Endothelial cell of umbilical vein (primary cell): ENCODE data around the gene RMND1. TPM values are rescaled to one million over a fixed set of nuclear protein-coding genes. Genes with fewer than 3 reads are reported as not detected.

Source experiments
- BruUV-seq: library from RNA; stranded (reverse); fragments of 400-500 nt; replicated peaks from 2 replicates; lab custom pipeline; 2021; lab: Mats Ljungman, UMichigan
- CTCF ChIA-PET: fragments of 300-600, 350-600 bp; sonication (Branson Sonifier 250); formaldehyde crosslinking; loops from one replicate; lab custom pipeline; 2021; ENCODE audit warnings: antibody characterized with exemption, inconsistent platforms; lab: Charles Lee
- POLR2A ChIA-PET: fragments of 300-600, 350-600 bp; sonication (Branson Sonifier 250); formaldehyde crosslinking; loops from one replicate; lab custom pipeline; 2021; ENCODE audit warnings: antibody characterized with exemption, inconsistent platforms; lab: Charles Lee
- DNase-seq: peaks from one replicate; pipeline ENCODE4 v3.0.0-alpha.2; 2011; ENCODE audit warnings: low read depth, low spot score
- FAIRE-seq: peaks from 2 replicates; lab custom pipeline; 2011; peaks lifted over from hg19 to GRCh38; lab: Jason Lieb, UNC
- H2AFZ ChIP-seq: 2 replicates; pipeline ENCODE4 v1.6.0; 2012; ENCODE audit warnings: low read depth, low read length, control low read depth, inconsistent platforms
- H3K27ac ChIP-seq: 2 replicates; pipeline ENCODE4 v1.5.1; 2011; ENCODE audit warnings: low read depth, mild to moderate bottlenecking, control low read depth, low read length, moderate library complexity; ENCODE audit not compliant: insufficient read depth
- H3K27me3 ChIP-seq, 2 experiments: 2 replicates each; pipeline versions ENCODE4 v1.6.0 to v1.6.1; 2011; ENCODE audit warnings: low read length in 2 of 2, mixed read lengths in 1 of 2; ENCODE audit not compliant: control insufficient read depth in 2 of 2, insufficient read depth in 2 of 2
- H3K36me3 ChIP-seq, 2 experiments: 2 replicates in 1 of 2; 3 replicates in 1 of 2; pipeline ENCODE4 v1.5.1; 2011; ENCODE audit warnings: low read length in 2 of 2, mild to moderate bottlenecking in 1 of 2, moderate library complexity in 1 of 2; ENCODE audit not compliant: control insufficient read depth in 2 of 2, insufficient read depth in 2 of 2; ENCODE audit errors: extremely low read depth in 1 of 2
- H3K4me1 ChIP-seq: 3 replicates; pipeline ENCODE4 v1.5.1; 2011; ENCODE audit warnings: mild to moderate bottlenecking, low read length; ENCODE audit not compliant: control insufficient read depth, insufficient read depth; ENCODE audit errors: extremely low read depth
- H3K4me2 ChIP-seq: 2 replicates; pipeline ENCODE4 v1.6.1; 2011; ENCODE audit warnings: low read length, control low read depth, mixed read lengths; ENCODE audit not compliant: insufficient read depth
- H3K4me3 ChIP-seq, 3 experiments: fragments of 200-600 bp in 1 of 3; sonication (generic), shearing (Covaris generic) in 1 of 3; replicated peaks in 1 of 3; 2 replicates each; pipeline ENCODE4 v1.5.1; 2011 to 2016; ENCODE audit warnings: control low read depth in 3 of 3, low read length in 3 of 3, mild to moderate bottlenecking in 2 of 3, inconsistent platforms in 1 of 3, low read depth in 1 of 3, moderate library complexity in 1 of 3; ENCODE audit not compliant: insufficient read depth in 1 of 3
- H3K79me2 ChIP-seq: 2 replicates; pipeline ENCODE4 v1.6.0; 2012; ENCODE audit warnings: low read length, inconsistent platforms; ENCODE audit not compliant: control insufficient read depth, insufficient read depth
- H3K9ac ChIP-seq: replicated peaks from 2 replicates; pipeline ENCODE3; 2011; ENCODE audit warnings: low read length, control low read depth; ENCODE audit not compliant: insufficient read depth; ENCODE audit errors: extremely low read depth
- H3K9me1 ChIP-seq: replicated peaks from 3 replicates; pipeline ENCODE4 v1.6.0; 2011; ENCODE audit warnings: mild to moderate bottlenecking, low read length; ENCODE audit not compliant: control insufficient read depth, insufficient read depth; ENCODE audit errors: extremely low read depth
- H3K9me3 ChIP-seq: replicated peaks from 2 replicates; pipeline ENCODE4 v1.5.1; 2012; ENCODE audit warnings: low read length, inconsistent platforms; ENCODE audit not compliant: control insufficient read depth, insufficient read depth
- H4K20me1 ChIP-seq: replicated peaks from 2 replicates; pipeline ENCODE3; 2011; ENCODE audit warnings: mild to moderate bottlenecking, low read length; ENCODE audit not compliant: control insufficient read depth, insufficient read depth; ENCODE audit errors: extremely low read depth
- CTCF ChIP-seq, 2 donors: IDR thresholded peaks; 1 replicate in 1 of 2; 2 replicates in 1 of 2; pipeline ENCODE4 v1.5.1; 2011; ENCODE audit warnings: low read length in 2 of 2, mild to moderate bottlenecking in 2 of 2, moderate library complexity in 2 of 2, control low read depth in 1 of 2, inconsistent platforms in 1 of 2, low read depth in 1 of 2; ENCODE audit not compliant: insufficient read depth in 1 of 2; ENCODE audit errors: extremely low read depth in 1 of 2
- EZH2 ChIP-seq: IDR thresholded peaks from 2 replicates; pipeline ENCODE4 v1.6.1; 2012; ENCODE audit warnings: borderline replicate concordance, low read depth, mild to moderate bottlenecking, moderate library complexity, low read length, inconsistent platforms; ENCODE audit not compliant: severe bottlenecking
- FOS ChIP-seq: IDR thresholded peaks from 2 replicates; pipeline ENCODE4 v1.6.1; 2011; ENCODE audit warnings: mild to moderate bottlenecking, low read length, moderate library complexity, borderline replicate concordance; ENCODE audit not compliant: insufficient read depth
- GATA2 ChIP-seq: IDR thresholded peaks from 2 replicates; pipeline ENCODE4 v1.7.0; 2011; ENCODE audit warnings: low read depth, mild to moderate bottlenecking, moderate library complexity, mixed read lengths, low read length; ENCODE audit not compliant: insufficient read length, insufficient read depth
- JUN ChIP-seq: IDR thresholded peaks from 2 replicates; pipeline ENCODE4 v1.6.1; 2011; ENCODE audit warnings: borderline replicate concordance, low read depth; ENCODE audit not compliant: insufficient read length, insufficient read depth
- MAX ChIP-seq: IDR thresholded peaks from 2 replicates; pipeline ENCODE4 v1.6.1; 2011; ENCODE audit not compliant: insufficient read depth, insufficient read length
- MYC ChIP-seq: IDR thresholded peaks from one replicate; pipeline ENCODE4 v1.6.1; 2011; ENCODE audit warnings: mild to moderate bottlenecking, low read depth, low read length
- POLR2A ChIP-seq: IDR thresholded peaks from 2 replicates; pipeline ENCODE4 v1.6.1; 2012; ENCODE audit warnings: low read depth, mild to moderate bottlenecking, control low read depth, low read length
- POLR2AphosphoS5 ChIP-seq: IDR thresholded peaks from 2 replicates; pipeline ENCODE4 v1.6.1; 2012; ENCODE audit warnings: low read depth, mild to moderate bottlenecking, control low read depth, low read length, moderate library complexity; ENCODE audit not compliant: insufficient read depth
- dilution Hi-C: fragments of 300-500 bp; cut with MboI; formaldehyde crosslinking; loops from one replicate; pipeline ENCODE4 v1.15.0; 2019; ENCODE audit warnings: low sequenced_read_pairs; ENCODE audit not compliant: extremely low pct_ligation_motif_present
- intact Hi-C: fragments of 100-400 bp; cut with micrococcal nuclease; formaldehyde crosslinking; loops from one replicate; pipeline ENCODE4 v1.10.0; 2022
- polyA plus RNA-seq, 4 experiments: library from polyadenylated mRNA; depleted of rRNA in 3 of 4; stranded (reverse) in 3 of 4; unstranded in 1 of 4; fragments of >200 nt; gene quantifications; 2 replicates each; pipeline versions ENCODE4 v1.2.1 to v1.2.3, GENCODE V29; 2011 to 2012; ENCODE audit warnings: missing spikeins in 1 of 4
- total RNA-seq: library from RNA; stranded (reverse); gene quantifications from 2 replicates; pipeline ENCODE4 v1.2.3, GENCODE V29; 2021

The RMND1 gene
- total and polyA plus RNA-seq, 2 donors (not counting 3 experiments of a cell fraction or from before 2014, with no cell fraction given), result 6.3 to 21.4 TPM

- no peak overlapping the region for H2AFZ ChIP-seq
- CTCF ChIA-PET, result interaction anchor here (2.2 kb wide), 1 partner anchor 11 kb away, joined by 5 read pairs; no protein-coding TSS in a partner anchor
- no peak for FAIRE-seq
- BruUV-seq, result no TSS peak
- intact Hi-C loops, result no loop called here
- no peak overlapping the region for H3K4me3 ChIP-seq
- H3K9ac ChIP-seq, result no peak overlapping the region
- no peaks in the 10 kb centered on the region for H4K20me1 ChIP-seq
- H3K27ac ChIP-seq, result no peak overlapping the region
- POLR2A ChIA-PET, result no interaction called here
- H3K4me2 ChIP-seq, result no peak overlapping the region
- DNase-seq, result no peak
- H3K79me2 ChIP-seq, result no peaks in the 10 kb centered on the region
- no peak for TF ChIP-seq POLR2AphosphoS5
- TF ChIP-seq GATA2, result no peak
- no peak for TF ChIP-seq MAX
- TF ChIP-seq POLR2A, result no peak
- TF ChIP-seq JUN, result no peak
- no peak for TF ChIP-seq MYC
- no peak for TF ChIP-seq CTCF (IDR thresholded peaks at IDR 0.05; ENCODE audit: extremely low read depth in 1 of 2, insufficient read depth in 1 of 2, low read depth in 1 of 2, low read length in 2 of 2)
- TF ChIP-seq FOS, result no peak
- TF ChIP-seq EZH2, result no peak
- H3K9me3 ChIP-seq, result no peaks in the 10 kb centered on the region
- no peaks in the 10 kb centered on the region for H3K9me1 ChIP-seq
- no peaks in the 10 kb centered on the region for H3K4me1 ChIP-seq
- no peaks in the 10 kb centered on the region for H3K27me3 ChIP-seq
- dilution Hi-C loops, result no loop called here
- peaks cover 0 to 14% of the 10 kb centered on the region in 2 experiments for H3K36me3 ChIP-seq
These were observed 34.4 kb downstream of the RMND1 start for GRCh38 chr6:151417477-151417876.
